ENCODE data around the gene KLHL5. TPM values are rescaled to one million over a fixed set of nuclear protein-coding genes. Genes with fewer than 3 reads are reported as not detected.

KLHL5 gene
- total RNA-seq, 4 donors from 2014 or later = 19.7 to 27.3 (median 24.7) TPM

GRCh38 chr4:39124885-39125599 is 63.0 kb downstream of the KLHL5 start:
- no peak for TF ChIP-seq POLR2A (IDR thresholded peaks at IDR 0.05)
- no peak for TF ChIP-seq CTCF (IDR thresholded peaks at IDR 0.05)
- intact Hi-C loops (cut with DNase I) = no loop called here
- WGBS, 2 donors = 95 to 97% methylated on average over 9 of the region's 9 CpGs
- DNase-seq = no peak
- H3K27me3 ChIP-seq = no peaks in the 10 kb centered on the region
- no peaks in the 10 kb centered on the region for H3K4me1 ChIP-seq
- no peaks in the 10 kb centered on the region for H3K9me3 ChIP-seq
- no peak overlapping the region for H3K4me3 ChIP-seq (replicated peaks in 1 of 3)
- H3K36me3 ChIP-seq = no peaks in the 10 kb centered on the region
- no peak overlapping the region for H3K27ac ChIP-seq

- intact Hi-C loops (cut with DNase I) = no loop called here
- Histone ChIP-seq H3K9me3 (no peaks in the 10 kb centered on the region), H3K4me3 (replicated peaks in 1 of 3) (no peak overlapping the region), H3K27ac (no peak overlapping the region), H3K27me3 (no peaks in the 10 kb centered on the region), H3K36me3 (no peaks in the 10 kb centered on the region), H3K4me1 (no peaks in the 10 kb centered on the region)
- 94 to 98% methylated on average over 3 of the region's 3 CpGs for WGBS, 2 donors
- no peak for DNase-seq
- no peak for TF ChIP-seq CTCF (IDR thresholded peaks at IDR 0.05)
- no peak for TF ChIP-seq POLR2A (IDR thresholded peaks at IDR 0.05)
Measured at GRCh38 chr4:39125600-39125985, 63.6 kb downstream of the KLHL5 start.

GRCh38 chr4:39126256-39127095 is 64.4 kb downstream of the KLHL5 start:
- Histone ChIP-seq H3K4me3 (replicated peaks in 1 of 3) (no peak overlapping the region), H3K27ac (no peak overlapping the region), H3K4me1 (no peaks in the 10 kb centered on the region), H3K9me3 (no peaks in the 10 kb centered on the region), H3K36me3 (no peaks in the 10 kb centered on the region), H3K27me3 (no peaks in the 10 kb centered on the region)
- WGBS, 2 donors = 94 to 96% methylated on average over 11 of the region's 11 CpGs
- intact Hi-C loops (cut with DNase I) = no loop called here
- no peak for TF ChIP-seq POLR2A (IDR thresholded peaks at IDR 0.05)
- no peak for TF ChIP-seq CTCF (IDR thresholded peaks at IDR 0.05)
- no peak for DNase-seq

GRCh38 chr4:39133623-39134022 is 71.6 kb downstream of the KLHL5 start:
- Histone ChIP-seq H3K4me3 (replicated peaks in 1 of 3) (no peak overlapping the region), H3K27ac (no peak overlapping the region), H3K4me1 (no peaks in the 10 kb centered on the region), H3K36me3 (no peaks in the 10 kb centered on the region), H3K9me3 (no peaks in the 10 kb centered on the region), H3K27me3 (no peaks in the 10 kb centered on the region)
- intact Hi-C loops (cut with DNase I) = loop anchor here (10.0 kb wide), 1 partner anchor 239 kb away; no protein-coding TSS in a partner anchor
- 98% methylated on average over 3 of the region's 3 CpGs for WGBS, 2 donors
- TF ChIP-seq POLR2A (IDR thresholded peaks at IDR 0.05) (no peak), CTCF (IDR thresholded peaks at IDR 0.05) (no peak)
- DNase-seq = no peak
